H1 (cell line): ENCODE measurements around the gene ARHGEF4. TPM values are rescaled to one million over a fixed set of nuclear protein-coding genes. Genes with fewer than 3 reads are reported as not detected.

Experiments used
- CTCF ChIA-PET: fragments of 300-600 bp; sonication (Branson Sonifier 250); formaldehyde crosslinking; loops from one replicate; lab custom pipeline; 2021; ENCODE audit not compliant: partially characterized antibody; lab: Charles Lee
- POLR2A ChIA-PET: fragments of 300-600 bp; sonication (Branson Sonifier 250); formaldehyde crosslinking; loops from one replicate; lab custom pipeline; 2021; ENCODE audit warnings: inconsistent platforms; ENCODE audit not compliant: partially characterized antibody; lab: Charles Lee
- DNase-seq, 2 experiments: peaks; one replicate each; pipeline versions ENCODE4 v3.0.0 to v3.0.0-alpha.2; 2010 to 2022; ENCODE audit warnings: low spot score in 2 of 2, low read depth in 1 of 2, mixed read lengths in 1 of 2
- FAIRE-seq: peaks from 2 replicates; lab custom pipeline; 2011; peaks lifted over from hg19 to GRCh38; lab: Jason Lieb, UNC
- H2AFZ ChIP-seq: 2 replicates; pipeline ENCODE4 v1.8.1; 2012; ENCODE audit warnings: low read length, inconsistent platforms
- H2AK5ac ChIP-seq: 2 replicates; pipeline ENCODE4 v1.6.1; 2013; ENCODE audit warnings: low read depth, low read length
- H2BK120ac ChIP-seq: replicated peaks from 2 replicates; pipeline ENCODE3; 2013; ENCODE audit warnings: low read depth, low read length, inconsistent platforms
- H2BK12ac ChIP-seq: 2 replicates; pipeline ENCODE4 v1.6.1; 2013; ENCODE audit warnings: low read depth, low read length
- H2BK15ac ChIP-seq: 2 replicates; pipeline ENCODE4 v1.6.1; 2013; ENCODE audit warnings: low read length
- H2BK20ac ChIP-seq: 2 replicates; pipeline ENCODE4 v1.6.1; 2013; ENCODE audit warnings: low read length
- H2BK5ac ChIP-seq: 2 replicates; pipeline ENCODE4 v1.6.1; 2013; ENCODE audit warnings: low read depth, low read length
- H3K14ac ChIP-seq: 2 replicates; pipeline ENCODE4 v1.6.1; 2013; ENCODE audit warnings: inconsistent platforms; ENCODE audit not compliant: insufficient read length
- H3K18ac ChIP-seq: 2 replicates; pipeline ENCODE4 v1.6.1; 2013; ENCODE audit warnings: low read length; ENCODE audit errors: extremely low read depth
- H3K23ac ChIP-seq: 2 replicates; pipeline ENCODE4 v1.6.1; 2013; ENCODE audit warnings: inconsistent platforms; ENCODE audit not compliant: insufficient read length
- H3K23me2 ChIP-seq: 2 replicates; pipeline ENCODE4 v1.6.1; 2013; ENCODE audit warnings: low read depth, low read length
- H3K27ac ChIP-seq: 2 replicates; pipeline ENCODE4 v1.6.1; 2011; ENCODE audit warnings: low read depth, low read length, inconsistent platforms
- H3K27me3 ChIP-seq, 4 experiments: replicated peaks in 1 of 4; 1 replicate in 1 of 4; 2 replicates in 3 of 4; pipeline versions ENCODE4 v1.6.1 to v1.8.1; 2011 to 2013; ENCODE audit warnings: low read length in 3 of 4, mild to moderate bottlenecking in 3 of 4, inconsistent platforms in 2 of 4, mixed read lengths in 2 of 4, moderate library complexity in 1 of 4; ENCODE audit not compliant: control insufficient read depth in 3 of 4, insufficient read depth in 3 of 4; ENCODE audit errors: extremely low read depth in 1 of 4
- H3K36me3 ChIP-seq, 4 experiments: 2 replicates each; pipeline versions ENCODE4 v1.6.1 to v1.8.1; 2011 to 2013; ENCODE audit warnings: mild to moderate bottlenecking in 4 of 4, low read length in 3 of 4, moderate library complexity in 2 of 4, control low read depth in 1 of 4, inconsistent platforms in 1 of 4; ENCODE audit not compliant: insufficient read depth in 4 of 4, control insufficient read depth in 2 of 4
- H3K4ac ChIP-seq: replicated peaks from 2 replicates; pipeline ENCODE3; 2013; ENCODE audit warnings: low read length, low read depth, mixed read lengths, inconsistent platforms; ENCODE audit not compliant: insufficient read length
- H3K4me1 ChIP-seq, 4 experiments: replicated peaks in 1 of 4; 1 replicate in 1 of 4; 2 replicates in 3 of 4; pipeline versions ENCODE4 v1.6.1 to v1.8.1; 2011 to 2013; ENCODE audit warnings: low read length in 3 of 4, inconsistent platforms in 2 of 4, mixed read lengths in 1 of 4; ENCODE audit not compliant: insufficient read depth in 4 of 4, control insufficient read depth in 3 of 4
- H3K4me2 ChIP-seq, 2 experiments: 2 replicates each; pipeline versions ENCODE4 v1.6.1 to v1.8.1; 2011 to 2013; ENCODE audit warnings: low read depth in 2 of 2, low read length in 2 of 2, control low read depth in 1 of 2, inconsistent platforms in 1 of 2, mild to moderate bottlenecking in 1 of 2; ENCODE audit not compliant: insufficient read depth in 1 of 2
- H3K4me3 ChIP-seq, 4 experiments: fragments of 200-600, 300-600 bp in 1 of 4; sonication (generic), shearing (Covaris generic), sonication (Bioruptor Twin) in 1 of 4; 2 replicates each; pipeline versions ENCODE4 v1.5.1 to v1.8.1; 2011 to 2016; ENCODE audit warnings: low read length in 4 of 4, low read depth in 3 of 4, control low read depth in 2 of 4, inconsistent platforms in 2 of 4, mild to moderate bottlenecking in 2 of 4, mixed read lengths in 1 of 4, moderate library complexity in 1 of 4; ENCODE audit not compliant: insufficient read depth in 2 of 4; ENCODE audit errors: extremely low read depth in 1 of 4
- H3K56ac ChIP-seq: replicated peaks from 2 replicates; pipeline ENCODE3; 2013; ENCODE audit warnings: low read depth, mild to moderate bottlenecking, mixed read lengths, low read length, inconsistent platforms; ENCODE audit not compliant: insufficient read length
- H3K79me1 ChIP-seq: 2 replicates; pipeline ENCODE4 v1.6.1; 2013; ENCODE audit warnings: low read depth, low read length, control low read depth
- H3K79me2 ChIP-seq, 2 experiments: 2 replicates each; pipeline versions ENCODE4 v1.6.1 to v1.8.1; 2012 to 2013; ENCODE audit warnings: low read length in 2 of 2, mild to moderate bottlenecking in 2 of 2, inconsistent platforms in 1 of 2; ENCODE audit not compliant: insufficient read depth in 2 of 2, control insufficient read depth in 1 of 2
- H3K9ac ChIP-seq, 4 experiments: replicated peaks in 1 of 4; 1 replicate in 1 of 4; 2 replicates in 3 of 4; pipeline versions ENCODE4 v1.6.1 to v1.8.1; 2011 to 2013; ENCODE audit warnings: low read depth in 3 of 4, low read length in 3 of 4, control low read depth in 2 of 4, mild to moderate bottlenecking in 2 of 4, moderate library complexity in 2 of 4, inconsistent platforms in 1 of 4; ENCODE audit errors: extremely low read depth in 1 of 4
- H3K9me3 ChIP-seq, 2 experiments: 2 replicates each; pipeline versions ENCODE4 v1.6.1 to v1.8.1; 2012 to 2013; ENCODE audit warnings: mild to moderate bottlenecking in 2 of 2, moderate library complexity in 2 of 2, control low read depth in 1 of 2, inconsistent platforms in 1 of 2, low read depth in 1 of 2, low read length in 1 of 2, mixed read lengths in 1 of 2; ENCODE audit not compliant: insufficient read depth in 2 of 2
- H4K20me1 ChIP-seq, 2 experiments: replicated peaks in 1 of 2; 2 replicates each; pipeline versions ENCODE3 to v1.8.1; 2011 to 2013; ENCODE audit warnings: inconsistent platforms in 2 of 2, low read length in 2 of 2, mild to moderate bottlenecking in 1 of 2; ENCODE audit not compliant: insufficient read depth in 2 of 2, control insufficient read depth in 1 of 2
- H4K5ac ChIP-seq: 2 replicates; pipeline ENCODE4 v1.6.1; 2013; ENCODE audit warnings: low read length, low read depth, mixed read lengths, inconsistent platforms; ENCODE audit not compliant: insufficient read length
- H4K8ac ChIP-seq: 2 replicates; pipeline ENCODE4 v1.8.0; 2013; ENCODE audit warnings: mild to moderate bottlenecking, moderate library complexity, low read length, inconsistent platforms; ENCODE audit not compliant: insufficient read depth; ENCODE audit errors: extremely low read depth
- H4K91ac ChIP-seq: replicated peaks from 2 replicates; pipeline ENCODE3; 2013; ENCODE audit warnings: low read length, mixed read lengths, inconsistent platforms; ENCODE audit not compliant: insufficient read length
- BACH1 ChIP-seq: IDR thresholded peaks from 2 replicates; pipeline ENCODE4 v1.6.1; 2012; ENCODE audit warnings: low read length, improper control_type of control experiment
- HDAC2 ChIP-seq, 2 experiments: fragments of 300-600 bp in 1 of 2; sonication (generic) in 1 of 2; IDR thresholded peaks; 2 replicates each; pipeline ENCODE4 v1.6.1; 2011 to 2012; ENCODE audit warnings: low read depth in 2 of 2, low read length in 2 of 2, mild to moderate bottlenecking in 2 of 2, moderate library complexity in 2 of 2, borderline replicate concordance in 1 of 2, inconsistent platforms in 1 of 2
- HDAC6 ChIP-seq: IDR thresholded peaks from one replicate; pipeline ENCODE4 v1.7.1; 2012; ENCODE audit warnings: low read depth, mild to moderate bottlenecking, inconsistent platforms, low read length, moderate library complexity
- MAFK ChIP-seq: IDR thresholded peaks from 2 replicates; pipeline ENCODE4 v1.6.1; 2012; ENCODE audit warnings: low read depth, mild to moderate bottlenecking, improper control_type of control experiment, low read length
- NRF1 ChIP-seq: IDR thresholded peaks from 2 replicates; pipeline ENCODE4 v1.6.1; 2011; ENCODE audit warnings: mild to moderate bottlenecking, low read depth, low read length, improper control_type of control experiment
- POLR2AphosphoS5 ChIP-seq: IDR thresholded peaks from 2 replicates; pipeline ENCODE4 v1.6.1; 2011; ENCODE audit warnings: low read depth, low read length
- RBBP5 ChIP-seq: IDR thresholded peaks from 2 replicates; pipeline ENCODE4 v1.7.1; 2012; ENCODE audit warnings: low read depth, mild to moderate bottlenecking, inconsistent platforms, low read length, moderate library complexity, borderline replicate concordance
- RFX5 ChIP-seq: IDR thresholded peaks from 2 replicates; pipeline ENCODE4 v1.6.1; 2011; ENCODE audit warnings: low read depth, low read length, improper control_type of control experiment, borderline replicate concordance
- RNF2 ChIP-seq: fragments of 200-900, 300-1000 bp; sonication (generic); IDR thresholded peaks from 2 replicates; pipeline ENCODE4 v1.7.1; 2016; ENCODE audit warnings: borderline replicate concordance, low read depth, mild to moderate bottlenecking, antibody characterized with exemption, low read length; ENCODE audit not compliant: poor library complexity, severe bottlenecking; ENCODE audit errors: missing control alignments
- SIN3A ChIP-seq, 2 experiments: IDR thresholded peaks in 1 of 2; conservative IDR thresholded peaks in 1 of 2; 2 replicates each; pipeline ENCODE4 v1.6.1; 2011 to 2012; ENCODE audit warnings: low read length in 2 of 2, improper control_type of control experiment in 1 of 2, low read depth in 1 of 2, mild to moderate bottlenecking in 1 of 2
- SP2 ChIP-seq: IDR thresholded peaks from 2 replicates; pipeline ENCODE4 v1.6.1; 2012; ENCODE audit warnings: mild to moderate bottlenecking, low read length, inconsistent platforms
- WGBS, 2 experiments: shearing (Covaris generic) in 1 of 2; methylation state at CpG; one replicate each; pipeline versions ENCODE4 v1.1.6 to v1.1.7; 2013 to 2015; ENCODE audit warnings: low lambda C conversion rate in 2 of 2, mixed read lengths in 2 of 2, inconsistent platforms in 1 of 2, low coverage in 1 of 2, missing lambda C conversion rate in 1 of 2; ENCODE audit not compliant: insufficient replicate concordance in 2 of 2, insufficient coverage in 1 of 2, insufficient read length in 1 of 2; ENCODE audit errors: extremely low coverage in 1 of 2, missing lambda C conversion rate in 1 of 2; 5-methylcytosine and 5-hydroxymethylcytosine counted together
- polyA plus RNA-seq, 7 experiments: library from polyadenylated mRNA; depleted of rRNA in 3 of 7; stranded (reverse) in 5 of 7; unstranded in 2 of 7; fragments of >200 nt in 5 of 7; fragments of 200-250 nt in 2 of 7; gene quantifications; 1 replicate in 5 of 7; 2 replicates in 1 of 7; 4 replicates in 1 of 7; pipeline versions ENCODE4 v1.2.1 to v1.2.3, GENCODE V29; 2011 to 2013; ENCODE audit warnings: missing spikeins in 2 of 7, mixed read lengths in 2 of 7
- total RNA-seq: library from RNA; stranded (reverse); fragmentation: NEBNext Ultra II Directional; extraction: Animal tissue kit (Norgen Biotek cat#: 25700); gene quantifications from 2 replicates; pipeline ENCODE4 v1.2.1, GENCODE V29; 2021

Gene ARHGEF4
- total and polyA plus RNA-seq, 2 of the 8 experiments (the other 6 are each of a cell fraction or from before 2014, with no cell fraction given) = 10.6 to 14.6 TPM

GRCh38 chr2:130826821-130827501 is 9.8 kb upstream of the ARHGEF4 start:
- Histone ChIP-seq H3K4me3 (no peak overlapping the region), H3K9me3 (no peaks in the 10 kb centered on the region), H3K79me1 (no peaks in the 10 kb centered on the region), H3K56ac (no peak overlapping the region), H2BK20ac (peak overlapping the region; percentile 2; the same call in 1 of the 2 replicates), H2AK5ac (0 out of 2 replicates have a peak overlapping the region, but pooled peaks have one; percentile 16), H2AFZ (no peak overlapping the region), H3K27me3 (no peaks in the 10 kb centered on the region), H4K8ac (no peak overlapping the region; the same call in 1 of the 2 replicates), H3K4me1 (peaks cover 0 to 20% (median 5%) of the 10 kb centered on the region in 4 experiments; a peak in 6 of 7 replicates), H3K23ac (no peak overlapping the region), H3K4ac (no peak overlapping the region), H2BK120ac (no peak overlapping the region), H3K9ac (no peak overlapping the region), H3K18ac (no peak overlapping the region), H2BK12ac (no peak overlapping the region), H4K5ac (no peak overlapping the region), H3K14ac (no peak overlapping the region), H3K27ac (no peak overlapping the region), H3K23me2 (no peaks in the 10 kb centered on the region; the same call in 1 of the 2 replicates), H2BK5ac (peak overlapping the region; percentile 30; the same call in 1 of the 2 replicates), H4K91ac (peak overlapping the region; percentile 26), H3K79me2 (no peaks in the 10 kb centered on the region), H4K20me1 (no peaks in the 10 kb centered on the region), H2BK15ac (peak overlapping the region; percentile 20; the same call in 1 of the 2 replicates), H3K36me3 (no peaks in the 10 kb centered on the region), H3K4me2 (0 out of 4 replicates have a peak overlapping the region, but pooled peaks of 1 of the 2 experiments have one; percentile 11)
- WGBS, 2 experiments = 84% methylated on average over 7 of the region's 7 CpGs; no CpG with 5 or more reads in 1 of the 2 experiments
- CTCF ChIA-PET = interaction anchor here (0.8 to 1.9 kb wide), 8 partner anchors 16 to 45 kb away, joined by 3 to 6 read pairs (median 4); no protein-coding TSS in a partner anchor
- FAIRE-seq (no peak), DNase-seq (peak in 1 of 2 experiments; percentile 41)
- POLR2A ChIA-PET = no interaction called here
- TF ChIP-seq RBBP5 (no peak), MAFK (no peak), HDAC2 (IDR thresholded peaks at IDR 0.05; ENCODE audit: borderline replicate concordance in 1 of 2, low read depth in 2 of 2, low read length in 2 of 2) (no peak), SIN3A (conservative IDR thresholded peaks at IDR 0.05 in 1 of 2, IDR thresholded peaks at IDR 0.05 in 1 of 2; ENCODE audit: low read depth in 1 of 2, low read length in 2 of 2) (no peak), RNF2 (no peak), HDAC6 (no peak), POLR2AphosphoS5 (no peak), BACH1 (no peak), NRF1 (no peak), SP2 (no peak), RFX5 (no peak)
